Measurements from ENCODE around the gene CSH2.
"Not testable (repeated sequence)": the region's sequence is repeated elsewhere in the genome, so short reads cannot be mapped to it uniquely, and the experiment has no call there.

DNA sequence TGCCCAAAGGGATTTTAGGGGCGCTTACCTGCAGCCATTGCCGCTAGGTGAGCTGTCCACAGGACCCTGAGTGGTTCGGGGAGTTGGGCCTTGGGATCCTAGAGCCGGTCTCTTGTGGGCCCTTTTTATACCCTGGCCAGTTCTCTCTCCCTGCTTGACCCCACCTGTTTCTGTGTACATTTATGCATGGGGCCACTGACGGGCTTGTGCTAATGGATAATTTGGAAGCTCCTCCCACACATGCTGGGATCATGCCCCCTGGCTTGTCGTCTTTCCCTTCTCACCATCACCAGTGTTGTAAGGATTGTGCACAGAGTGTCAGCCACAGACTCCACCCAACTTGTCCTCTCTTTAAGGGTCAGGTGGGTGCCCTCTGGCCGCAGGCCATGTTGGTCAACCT lies at the start of gene CSH2:
- TF ChIP-seq POLR2A (IDR thresholded peaks at IDR 0.05): not testable (repeated sequence)
- TF ChIP-seq, protein P1, sequence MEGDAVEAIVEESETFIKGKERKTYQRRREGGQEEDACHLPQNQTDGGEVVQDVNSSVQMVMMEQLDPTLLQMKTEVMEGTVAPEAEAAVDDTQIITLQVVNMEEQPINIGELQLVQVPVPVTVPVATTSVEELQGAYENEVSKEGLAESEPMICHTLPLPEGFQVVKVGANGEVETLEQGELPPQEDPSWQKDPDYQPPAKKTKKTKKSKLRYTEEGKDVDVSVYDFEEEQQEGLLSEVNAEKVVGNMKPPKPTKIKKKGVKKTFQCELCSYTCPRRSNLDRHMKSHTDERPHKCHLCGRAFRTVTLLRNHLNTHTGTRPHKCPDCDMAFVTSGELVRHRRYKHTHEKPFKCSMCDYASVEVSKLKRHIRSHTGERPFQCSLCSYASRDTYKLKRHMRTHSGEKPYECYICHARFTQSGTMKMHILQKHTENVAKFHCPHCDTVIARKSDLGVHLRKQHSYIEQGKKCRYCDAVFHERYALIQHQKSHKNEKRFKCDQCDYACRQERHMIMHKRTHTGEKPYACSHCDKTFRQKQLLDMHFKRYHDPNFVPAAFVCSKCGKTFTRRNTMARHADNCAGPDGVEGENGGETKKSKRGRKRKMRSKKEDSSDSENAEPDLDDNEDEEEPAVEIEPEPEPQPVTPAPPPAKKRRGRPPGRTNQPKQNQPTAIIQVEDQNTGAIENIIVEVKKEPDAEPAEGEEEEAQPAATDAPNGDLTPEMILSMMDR (IDR thresholded peaks at IDR 0.05): not testable (repeated sequence)
